ENCODE data around the gene RPL27A.

GRCh38 chr11:8722809-8723208, 40.2 kb downstream of the RPL27A start:
- TF ChIP-seq CTCF (conservative IDR thresholded peaks at IDR 0.05; ENCODE audit: low read depth, low read length) (no peak), EZH2 (IDR thresholded peaks at IDR 0.05; ENCODE audit: borderline replicate concordance, low read depth, low read length, poor library complexity, severe bottlenecking) (no peak)
